Brain microvascular endothelial cell (primary cell): ENCODE results near the gene ETFRF1.
A peak's percentile ranks its signal among the peaks of the same experiment; 100 is the strongest.

Source experiments
- DNase-seq: peaks from one replicate; pipeline ENCODE4 v3.0.0-alpha.2; 2020
- H3K27ac ChIP-seq: fragments of 250-450 bp; sonication (Bioruptor Pico); 2 replicates; pipeline ENCODE4 v1.5.1; 2020; ENCODE audit warnings: mild to moderate bottlenecking, moderate library complexity
- H3K27me3 ChIP-seq: fragments of 250-450 bp; sonication (Bioruptor Pico); replicated peaks from 2 replicates; pipeline ENCODE4 v1.5.1; 2020; ENCODE audit warnings: mild to moderate bottlenecking
- H3K36me3 ChIP-seq: fragments of 250-450 bp; sonication (Bioruptor Pico); replicated peaks from 2 replicates; pipeline ENCODE4 v1.5.1; 2020; ENCODE audit warnings: mild to moderate bottlenecking
- H3K4me3 ChIP-seq: 2 replicates; pipeline ENCODE4 v1.5.1; 2011; ENCODE audit warnings: low read depth, mild to moderate bottlenecking, control low read depth, low read length, moderate library complexity
- in situ Hi-C: cut with HindIII; loops from 2 replicates; pipeline ENCODE4 v1.10.0; 2017; ENCODE audit warnings: low sequenced_read_pairs, low pct_ligation_motif_present
- TF ChIP-seq, protein P1 (sequence below): IDR thresholded peaks from 2 replicates; pipeline ENCODE4 v1.5.1; 2011; ENCODE audit warnings: low read depth, mild to moderate bottlenecking, moderate library complexity, low read length, control low read depth, inconsistent platforms; ENCODE audit errors: missing control alignments

ETFRF1 gene

DNA sequence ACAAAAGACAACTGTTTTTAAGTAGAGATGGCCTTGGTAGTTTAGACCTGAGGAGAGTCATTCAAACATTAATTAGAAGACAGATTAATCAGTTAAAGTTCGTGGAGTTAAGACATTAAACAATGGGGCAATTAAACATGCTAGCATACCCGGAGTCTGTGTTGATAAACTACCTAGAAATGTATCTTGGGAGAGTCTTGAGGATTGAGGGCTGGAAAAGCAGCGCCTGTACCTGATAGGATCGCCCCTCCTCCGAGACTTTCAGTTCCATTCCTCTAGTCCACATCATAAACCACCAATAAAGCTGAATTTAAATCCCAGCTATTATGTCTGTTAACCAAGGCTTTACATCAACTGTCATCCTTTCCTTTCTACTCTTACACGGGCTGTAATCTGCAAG, 56.7 kb downstream of the ETFRF1 start:
- no peaks in the 10 kb centered on the region for H3K27me3 ChIP-seq
- H3K4me3 ChIP-seq: peak overlapping the region; percentile 83
- TF ChIP-seq, protein P1, sequence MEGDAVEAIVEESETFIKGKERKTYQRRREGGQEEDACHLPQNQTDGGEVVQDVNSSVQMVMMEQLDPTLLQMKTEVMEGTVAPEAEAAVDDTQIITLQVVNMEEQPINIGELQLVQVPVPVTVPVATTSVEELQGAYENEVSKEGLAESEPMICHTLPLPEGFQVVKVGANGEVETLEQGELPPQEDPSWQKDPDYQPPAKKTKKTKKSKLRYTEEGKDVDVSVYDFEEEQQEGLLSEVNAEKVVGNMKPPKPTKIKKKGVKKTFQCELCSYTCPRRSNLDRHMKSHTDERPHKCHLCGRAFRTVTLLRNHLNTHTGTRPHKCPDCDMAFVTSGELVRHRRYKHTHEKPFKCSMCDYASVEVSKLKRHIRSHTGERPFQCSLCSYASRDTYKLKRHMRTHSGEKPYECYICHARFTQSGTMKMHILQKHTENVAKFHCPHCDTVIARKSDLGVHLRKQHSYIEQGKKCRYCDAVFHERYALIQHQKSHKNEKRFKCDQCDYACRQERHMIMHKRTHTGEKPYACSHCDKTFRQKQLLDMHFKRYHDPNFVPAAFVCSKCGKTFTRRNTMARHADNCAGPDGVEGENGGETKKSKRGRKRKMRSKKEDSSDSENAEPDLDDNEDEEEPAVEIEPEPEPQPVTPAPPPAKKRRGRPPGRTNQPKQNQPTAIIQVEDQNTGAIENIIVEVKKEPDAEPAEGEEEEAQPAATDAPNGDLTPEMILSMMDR: no peak
- in situ Hi-C loops: no loop called here
- no peak for DNase-seq
- no peak overlapping the region for H3K27ac ChIP-seq
- H3K36me3 ChIP-seq: no peaks in the 10 kb centered on the region

GRCh38 chr12:25252946-25253345, 57.9 kb downstream of the ETFRF1 start:
- Histone ChIP-seq H3K4me3 (no peak overlapping the region), H3K27me3 (no peaks in the 10 kb centered on the region), H3K36me3 (no peaks in the 10 kb centered on the region), H3K27ac (no peak overlapping the region)
- in situ Hi-C loops: no loop called here
- DNase-seq: no peak
- TF ChIP-seq, protein P1: no peak

DNA sequence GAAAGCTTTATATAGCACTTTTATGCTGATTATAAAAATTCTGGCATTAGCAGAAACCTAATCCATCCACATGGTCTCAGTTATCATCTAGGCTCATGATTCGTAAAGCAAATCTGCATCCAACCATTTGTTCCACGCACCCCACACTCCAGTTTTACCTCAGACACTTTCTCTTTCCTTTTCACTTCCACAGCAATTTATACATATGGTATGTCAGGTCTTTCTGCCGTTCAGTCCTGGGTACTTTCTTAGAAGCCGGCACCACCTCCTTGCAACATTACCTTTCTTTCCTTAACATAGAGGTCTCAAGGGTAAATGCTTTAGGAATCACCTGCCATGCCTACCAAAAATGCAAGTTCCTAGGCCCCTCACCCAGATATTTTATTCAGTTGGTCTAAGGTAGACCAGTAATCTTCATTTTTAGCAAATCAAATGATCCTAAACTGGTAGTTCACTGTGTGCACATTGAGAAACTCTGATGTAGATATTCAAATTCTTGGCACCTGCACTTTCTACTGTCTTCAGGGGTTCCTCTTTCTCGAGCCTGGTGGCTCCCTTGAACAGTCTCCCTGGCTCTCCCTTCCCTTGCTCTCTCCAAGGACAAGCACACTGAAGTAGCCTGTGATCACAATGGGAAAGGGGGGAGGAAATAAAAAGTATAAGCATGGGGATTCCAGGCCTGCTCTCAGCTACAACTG, 58.5 kb downstream of the ETFRF1 start:
- H3K27me3 ChIP-seq: no peaks in the 10 kb centered on the region
- H3K27ac ChIP-seq: no peak overlapping the region
- no peak for DNase-seq
- in situ Hi-C loops: no loop called here
- no peaks in the 10 kb centered on the region for H3K36me3 ChIP-seq
- no peak overlapping the region for H3K4me3 ChIP-seq
- TF ChIP-seq, protein P1: no peak

GRCh38 chr12:25254271-25254880, 59.3 kb downstream of the ETFRF1 start:
- DNase-seq: peak; percentile 40
- TF ChIP-seq, protein P1: no peak
- Histone ChIP-seq H3K27ac (no peak overlapping the region), H3K4me3 (no peak overlapping the region), H3K27me3 (no peaks in the 10 kb centered on the region), H3K36me3 (no peaks in the 10 kb centered on the region)
- in situ Hi-C loops: no loop called here
